T-helper 1 cell treated with Interleukin-12 subunit alpha and Interleukin-12 subunit beta and Interleukin-4 antibody, amounts not matched to agents 30 μg/mL and 1 μg/mL, for 36 hours (primary cell): Measurements from ENCODE around the gene ADAMTS13.

Experiments used
- H3K27ac Mint-ChIP-seq: one replicate; pipeline ENCODE4 v1.8.0; 2021; ENCODE audit warnings: mild to moderate bottlenecking, mixed read lengths
- H3K27me3 Mint-ChIP-seq: one replicate; pipeline ENCODE4 v1.8.0; 2021; ENCODE audit warnings: low read depth, mixed read lengths
- H3K36me3 Mint-ChIP-seq: one replicate; pipeline ENCODE4 v1.8.0; 2021; ENCODE audit warnings: low read depth, mixed read lengths
- H3K4me1 Mint-ChIP-seq: one replicate; pipeline ENCODE4 v1.8.0; 2021; ENCODE audit warnings: low read depth, mixed read lengths
- H3K4me3 Mint-ChIP-seq: one replicate; pipeline ENCODE4 v1.8.0; 2021; ENCODE audit warnings: mild to moderate bottlenecking, moderate library complexity, mixed read lengths
- H3K9me3 Mint-ChIP-seq: one replicate; pipeline ENCODE4 v1.8.0; 2021; ENCODE audit warnings: mixed read lengths

ADAMTS13 gene

DNA sequence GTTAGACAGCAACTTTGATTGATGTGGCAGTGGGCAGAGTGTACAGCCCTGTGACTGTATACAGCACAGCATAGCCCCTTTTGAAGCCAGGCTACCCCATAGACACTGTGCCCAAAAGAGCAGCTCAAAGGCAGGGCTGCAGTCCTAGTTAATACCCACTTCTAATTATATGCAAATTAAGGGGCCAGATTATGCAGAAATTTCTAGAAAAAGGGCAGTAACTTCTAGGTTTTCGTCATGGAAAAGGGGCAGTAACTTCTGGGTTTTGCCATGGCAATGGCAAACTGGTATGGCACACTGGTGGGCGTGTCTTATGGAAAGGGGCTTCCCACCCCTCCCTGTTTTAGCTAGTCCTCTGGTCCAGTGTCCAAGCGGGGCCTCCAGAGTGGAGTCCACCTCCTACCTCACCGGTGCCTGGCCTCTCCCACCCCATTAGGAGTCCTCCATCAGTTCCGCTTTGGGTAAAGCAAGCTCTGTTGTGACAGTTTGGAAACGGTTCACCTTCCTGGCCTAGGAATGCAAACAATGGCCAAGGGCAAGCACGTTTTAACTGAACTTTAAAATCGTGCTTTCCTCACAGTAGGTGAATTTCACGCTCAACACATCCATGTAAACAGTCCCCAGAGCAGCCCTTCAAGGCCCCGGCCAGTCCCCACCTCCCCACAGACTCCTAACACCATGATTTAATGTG lies 5.6 kb downstream of the ADAMTS13 start:
- no peaks in the 10 kb centered on the region for H3K9me3 Mint-ChIP-seq
- no peak overlapping the region for H3K27ac Mint-ChIP-seq
- peaks cover 22% of the 10 kb centered on the region for H3K27me3 Mint-ChIP-seq
- H3K4me1 Mint-ChIP-seq = no peaks in the 10 kb centered on the region
- H3K36me3 Mint-ChIP-seq = no peaks in the 10 kb centered on the region
- H3K4me3 Mint-ChIP-seq = peak overlapping the region; percentile 44

DNA sequence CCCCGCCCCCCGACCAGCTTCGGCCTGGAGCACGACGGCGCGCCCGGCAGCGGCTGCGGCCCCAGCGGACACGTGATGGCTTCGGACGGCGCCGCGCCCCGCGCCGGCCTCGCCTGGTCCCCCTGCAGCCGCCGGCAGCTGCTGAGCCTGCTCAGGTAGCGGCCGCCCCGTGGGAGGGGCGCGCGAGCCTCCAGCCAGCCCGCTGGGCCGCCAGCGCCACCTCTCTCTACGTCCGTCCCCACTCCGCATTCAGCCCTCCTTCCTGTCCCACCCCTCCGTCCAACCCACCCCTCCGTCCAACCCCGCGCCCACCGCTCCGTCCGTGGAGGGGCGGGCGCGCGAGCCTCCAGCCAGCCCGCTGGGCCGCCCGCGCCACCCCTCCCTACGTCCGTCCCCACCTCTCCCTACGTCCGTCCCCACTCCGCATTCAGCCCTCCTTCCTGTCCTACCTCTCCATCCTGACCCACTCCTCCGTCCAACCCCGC lies 6.5 kb downstream of the ADAMTS13 start:
- Mint-ChIP-seq H3K4me1 (no peaks in the 10 kb centered on the region), H3K27me3 (peaks cover 22% of the 10 kb centered on the region), H3K4me3 (no peak overlapping the region), H3K36me3 (no peaks in the 10 kb centered on the region), H3K9me3 (no peaks in the 10 kb centered on the region), H3K27ac (no peak overlapping the region)

DNA sequence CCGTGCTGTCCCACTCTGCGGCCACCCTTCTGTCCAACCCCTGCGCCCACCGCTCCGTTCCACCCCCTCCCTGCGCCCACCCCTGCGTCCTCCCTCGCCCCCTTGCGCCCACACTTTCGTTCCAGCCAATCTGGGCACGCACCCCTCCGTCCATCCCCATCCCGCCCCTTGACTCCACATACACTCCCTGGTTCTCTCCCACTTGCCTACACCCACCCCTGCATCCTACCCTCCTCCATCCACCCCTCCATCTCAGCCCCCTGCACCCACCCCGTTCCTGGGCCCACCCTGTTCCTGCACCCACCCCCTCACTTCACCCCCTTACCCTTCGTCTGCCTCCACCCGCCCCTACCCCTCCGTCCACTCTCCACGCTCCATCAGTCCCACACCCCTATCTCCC lies 7.0 kb downstream of the ADAMTS13 start:
- H3K27ac Mint-ChIP-seq = no peak overlapping the region
- peaks cover 22% of the 10 kb centered on the region for H3K27me3 Mint-ChIP-seq
- H3K36me3 Mint-ChIP-seq = no peaks in the 10 kb centered on the region
- H3K4me1 Mint-ChIP-seq = no peaks in the 10 kb centered on the region
- no peaks in the 10 kb centered on the region for H3K9me3 Mint-ChIP-seq
- no peak overlapping the region for H3K4me3 Mint-ChIP-seq

DNA sequence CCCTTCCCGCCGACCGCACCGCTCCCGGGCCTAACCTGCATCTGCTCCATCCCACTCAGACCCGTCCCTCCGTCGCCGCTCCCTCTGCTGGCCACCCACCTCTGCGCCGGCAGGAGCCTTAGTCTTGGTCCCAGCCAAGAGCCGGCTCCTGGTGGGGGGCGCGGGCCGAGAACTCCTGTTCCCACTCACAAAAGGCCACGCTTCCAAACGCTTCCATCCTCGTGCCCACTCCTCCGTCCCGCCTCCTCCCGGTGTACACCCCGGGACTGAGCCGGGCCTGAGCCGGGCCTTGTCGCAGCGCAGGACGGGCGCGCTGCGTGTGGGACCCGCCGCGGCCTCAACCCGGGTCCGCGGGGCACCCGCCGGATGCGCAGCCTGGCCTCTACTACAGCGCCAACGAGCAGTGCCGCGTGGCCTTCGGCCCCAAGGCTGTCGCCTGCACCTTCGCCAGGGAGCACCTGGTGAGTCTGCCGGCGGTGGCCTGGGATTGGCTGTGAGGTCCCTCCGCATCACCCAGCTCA lies 7.5 kb downstream of the ADAMTS13 start:
- no peaks in the 10 kb centered on the region for H3K9me3 Mint-ChIP-seq
- no peaks in the 10 kb centered on the region for H3K36me3 Mint-ChIP-seq
- no peak overlapping the region for H3K27ac Mint-ChIP-seq
- H3K4me3 Mint-ChIP-seq = no peak overlapping the region
- H3K27me3 Mint-ChIP-seq = peaks cover 22% of the 10 kb centered on the region
- no peaks in the 10 kb centered on the region for H3K4me1 Mint-ChIP-seq

DNA sequence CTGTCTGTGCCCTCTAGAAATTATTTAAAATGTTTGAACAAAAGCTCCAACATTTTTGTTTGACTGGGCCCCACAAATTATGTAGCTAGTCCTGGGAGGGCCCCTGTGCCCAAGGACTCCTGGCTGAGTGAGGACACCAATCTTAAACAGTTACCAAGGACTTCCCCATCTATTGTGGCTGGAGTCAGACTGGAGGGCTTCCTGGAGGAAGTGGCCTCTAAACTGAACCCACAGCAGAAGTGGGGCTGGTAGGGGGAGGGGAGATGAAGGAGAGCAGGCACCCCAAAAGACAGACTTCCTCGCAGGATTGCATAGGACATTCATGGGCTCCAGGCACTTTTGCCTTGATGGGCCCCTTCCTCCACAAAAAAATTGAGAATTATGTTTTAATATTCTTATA lies 8.1 kb downstream of the ADAMTS13 start:
- Mint-ChIP-seq H3K36me3 (no peaks in the 10 kb centered on the region), H3K9me3 (no peaks in the 10 kb centered on the region), H3K4me1 (no peaks in the 10 kb centered on the region), H3K27me3 (peaks cover 22% of the 10 kb centered on the region), H3K4me3 (no peak overlapping the region), H3K27ac (no peak overlapping the region)

DNA sequence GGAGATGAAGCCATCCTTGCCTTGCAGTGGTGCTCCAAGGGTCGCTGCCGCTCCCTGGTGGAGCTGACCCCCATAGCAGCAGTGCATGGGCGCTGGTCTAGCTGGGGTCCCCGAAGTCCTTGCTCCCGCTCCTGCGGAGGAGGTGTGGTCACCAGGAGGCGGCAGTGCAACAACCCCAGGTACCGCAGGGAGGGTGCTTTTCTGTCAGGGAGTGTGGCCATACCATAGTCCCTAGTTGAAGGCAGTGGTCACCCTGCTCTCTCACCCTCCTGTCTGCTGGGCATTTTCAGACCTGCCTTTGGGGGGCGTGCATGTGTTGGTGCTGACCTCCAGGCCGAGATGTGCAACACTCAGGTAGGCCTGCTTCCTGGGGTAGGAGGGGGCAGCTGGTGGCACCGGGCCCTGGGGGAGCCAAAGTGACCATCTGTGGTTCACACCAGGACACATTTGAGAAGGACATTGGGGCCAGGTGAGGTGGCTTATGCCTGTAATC lies 11.2 kb downstream of the ADAMTS13 start:
- no peaks in the 10 kb centered on the region for H3K9me3 Mint-ChIP-seq
- no peak overlapping the region for H3K4me3 Mint-ChIP-seq
- H3K27ac Mint-ChIP-seq = no peak overlapping the region
- peaks cover 5% of the 10 kb centered on the region for H3K27me3 Mint-ChIP-seq
- H3K36me3 Mint-ChIP-seq = no peaks in the 10 kb centered on the region
- no peaks in the 10 kb centered on the region for H3K4me1 Mint-ChIP-seq

DNA sequence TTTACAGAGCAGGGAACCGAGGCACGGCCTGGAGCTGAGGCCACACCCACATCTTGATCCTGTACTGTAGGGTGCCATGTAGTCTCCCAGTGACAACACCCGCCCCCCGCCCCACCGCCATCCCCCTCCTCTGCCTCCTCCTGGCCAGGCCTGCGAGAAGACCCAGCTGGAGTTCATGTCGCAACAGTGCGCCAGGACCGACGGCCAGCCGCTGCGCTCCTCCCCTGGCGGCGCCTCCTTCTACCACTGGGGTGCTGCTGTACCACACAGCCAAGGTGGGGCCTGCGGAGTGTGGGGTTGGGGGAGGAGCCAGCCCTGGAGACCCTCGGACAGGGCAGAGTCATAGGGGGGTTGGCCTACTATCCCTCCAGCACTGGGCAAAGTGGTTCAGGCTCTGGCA lies 14.5 kb downstream of the ADAMTS13 start:
- no peaks in the 10 kb centered on the region for H3K27me3 Mint-ChIP-seq
- no peaks in the 10 kb centered on the region for H3K4me1 Mint-ChIP-seq
- no peaks in the 10 kb centered on the region for H3K9me3 Mint-ChIP-seq
- H3K4me3 Mint-ChIP-seq = no peak overlapping the region
- no peak overlapping the region for H3K27ac Mint-ChIP-seq
- H3K36me3 Mint-ChIP-seq = no peaks in the 10 kb centered on the region

DNA sequence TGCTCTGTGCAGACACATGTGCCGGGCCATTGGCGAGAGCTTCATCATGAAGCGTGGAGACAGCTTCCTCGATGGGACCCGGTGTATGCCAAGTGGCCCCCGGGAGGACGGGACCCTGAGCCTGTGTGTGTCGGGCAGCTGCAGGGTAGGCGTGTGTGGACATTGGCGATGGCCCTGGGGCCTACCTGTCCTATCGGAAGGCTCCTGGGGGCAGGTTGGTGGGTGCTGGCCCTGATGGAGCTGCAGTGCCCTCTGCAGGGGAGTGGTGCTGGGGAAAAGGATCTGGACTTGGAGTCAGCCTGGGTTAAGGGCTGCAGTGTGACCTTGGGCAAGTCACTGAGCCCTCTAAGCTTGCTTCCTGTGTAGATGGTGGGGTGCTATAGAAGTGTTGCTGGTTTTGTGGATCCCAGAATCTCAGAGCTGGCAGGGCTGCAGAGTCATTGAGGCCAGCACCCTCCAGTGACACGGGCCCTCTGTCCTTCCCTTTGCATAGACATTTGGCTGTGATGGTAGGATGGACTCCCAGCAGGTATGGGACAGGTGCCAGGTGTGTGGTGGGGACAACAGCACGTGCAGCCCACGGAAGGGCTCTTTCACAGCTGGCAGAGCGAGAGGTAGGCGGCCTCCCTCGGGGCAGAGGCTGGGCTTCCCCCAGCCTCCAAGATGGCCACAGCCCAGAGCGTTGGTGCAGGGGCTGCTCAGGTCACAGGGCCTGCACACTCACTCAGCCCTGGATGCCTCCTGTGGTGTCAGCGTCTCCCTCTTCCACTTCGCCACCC lies 15.8 kb downstream of the ADAMTS13 start:
- H3K4me1 Mint-ChIP-seq = no peaks in the 10 kb centered on the region
- no peaks in the 10 kb centered on the region for H3K27me3 Mint-ChIP-seq
- H3K9me3 Mint-ChIP-seq = no peaks in the 10 kb centered on the region
- no peak overlapping the region for H3K4me3 Mint-ChIP-seq
- no peak overlapping the region for H3K27ac Mint-ChIP-seq
- H3K36me3 Mint-ChIP-seq = no peaks in the 10 kb centered on the region

DNA sequence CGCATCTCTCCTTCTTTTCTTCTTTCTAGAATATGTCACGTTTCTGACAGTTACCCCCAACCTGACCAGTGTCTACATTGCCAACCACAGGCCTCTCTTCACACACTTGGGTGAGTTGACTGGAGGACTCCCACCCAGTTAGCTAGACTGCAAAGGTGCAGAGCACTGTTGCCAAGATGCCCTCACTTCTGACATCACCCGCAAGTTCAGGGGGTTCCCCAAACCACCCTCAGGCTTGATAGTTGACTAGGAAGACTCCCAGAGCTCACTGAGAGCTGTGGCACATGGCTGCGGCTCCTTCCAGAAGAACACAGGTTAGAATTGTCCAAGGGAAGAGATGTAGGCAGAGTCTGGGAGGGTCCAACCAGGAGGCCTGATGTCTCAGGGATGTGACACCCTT lies 17.2 kb downstream of the ADAMTS13 start:
- Mint-ChIP-seq H3K27me3 (no peaks in the 10 kb centered on the region), H3K36me3 (no peaks in the 10 kb centered on the region), H3K4me1 (no peaks in the 10 kb centered on the region), H3K27ac (no peak overlapping the region), H3K4me3 (no peak overlapping the region), H3K9me3 (no peaks in the 10 kb centered on the region)

DNA sequence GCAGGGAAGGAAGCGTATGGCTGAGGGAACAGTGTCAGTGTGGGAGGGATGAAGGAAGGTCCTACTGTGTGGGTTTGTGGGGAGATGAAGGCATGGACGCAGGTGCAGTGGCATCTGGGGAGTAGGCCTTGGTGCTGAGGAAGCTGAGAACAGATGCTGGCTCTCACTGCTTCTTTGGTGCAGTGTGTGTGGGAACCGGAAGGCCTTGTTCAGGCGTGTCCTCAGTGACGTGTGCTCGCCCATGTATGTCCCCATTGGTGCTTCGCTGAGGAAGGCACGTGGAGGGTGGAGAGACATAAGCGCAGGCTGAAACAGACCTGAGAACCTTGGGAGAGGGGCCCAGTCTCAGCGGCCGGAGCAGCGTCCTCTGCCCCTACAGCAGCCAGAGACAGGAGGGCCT lies 18.7 kb downstream of the ADAMTS13 start:
- no peaks in the 10 kb centered on the region for H3K4me1 Mint-ChIP-seq
- H3K4me3 Mint-ChIP-seq = no peak overlapping the region
- H3K27me3 Mint-ChIP-seq = no peaks in the 10 kb centered on the region
- no peaks in the 10 kb centered on the region for H3K36me3 Mint-ChIP-seq
- no peaks in the 10 kb centered on the region for H3K9me3 Mint-ChIP-seq
- no peak overlapping the region for H3K27ac Mint-ChIP-seq

DNA sequence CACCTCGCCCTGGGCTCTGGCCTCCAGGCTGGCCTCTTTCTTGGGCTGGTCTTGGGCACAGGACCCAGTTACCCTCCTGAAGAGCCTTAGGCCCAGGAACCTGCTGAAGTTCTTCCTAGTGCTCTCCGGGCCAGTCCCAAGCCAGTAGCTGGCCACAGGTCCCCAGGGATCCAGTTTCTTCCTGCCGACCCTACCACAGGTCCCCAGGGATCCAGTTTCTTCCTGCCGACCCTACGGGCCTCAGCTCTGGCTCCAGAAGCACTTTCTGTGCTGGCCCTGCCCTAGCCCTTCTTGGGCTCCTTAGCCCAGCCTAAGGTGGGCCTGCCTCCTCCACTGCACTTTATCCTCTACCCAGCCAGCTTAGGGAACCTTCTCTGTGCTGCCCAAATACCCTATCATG lies 19.4 kb downstream of the ADAMTS13 start:
- Mint-ChIP-seq H3K4me3 (no peak overlapping the region), H3K36me3 (no peaks in the 10 kb centered on the region), H3K27ac (no peak overlapping the region), H3K27me3 (no peaks in the 10 kb centered on the region), H3K9me3 (no peaks in the 10 kb centered on the region), H3K4me1 (no peaks in the 10 kb centered on the region)

DNA sequence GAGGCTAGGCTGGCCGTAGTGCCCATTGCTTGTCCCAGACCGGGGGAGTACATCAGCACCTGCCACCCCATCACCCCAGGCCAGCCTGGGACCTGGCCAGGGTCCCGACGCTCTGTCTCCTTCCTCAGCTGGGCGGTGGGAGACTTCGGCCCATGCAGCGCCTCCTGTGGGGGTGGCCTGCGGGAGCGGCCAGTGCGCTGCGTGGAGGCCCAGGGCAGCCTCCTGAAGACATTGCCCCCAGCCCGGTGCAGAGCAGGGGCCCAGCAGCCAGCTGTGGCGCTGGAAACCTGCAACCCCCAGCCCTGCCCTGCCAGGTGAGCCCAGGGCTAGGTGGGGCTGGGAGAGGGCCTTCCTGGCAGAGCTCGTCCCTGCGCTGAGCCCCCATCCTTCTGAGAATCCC lies 21.1 kb downstream of the ADAMTS13 start:
- Mint-ChIP-seq H3K36me3 (no peaks in the 10 kb centered on the region), H3K27ac (no peak overlapping the region), H3K27me3 (no peaks in the 10 kb centered on the region), H3K4me3 (no peak overlapping the region), H3K4me1 (no peaks in the 10 kb centered on the region), H3K9me3 (no peaks in the 10 kb centered on the region)

DNA sequence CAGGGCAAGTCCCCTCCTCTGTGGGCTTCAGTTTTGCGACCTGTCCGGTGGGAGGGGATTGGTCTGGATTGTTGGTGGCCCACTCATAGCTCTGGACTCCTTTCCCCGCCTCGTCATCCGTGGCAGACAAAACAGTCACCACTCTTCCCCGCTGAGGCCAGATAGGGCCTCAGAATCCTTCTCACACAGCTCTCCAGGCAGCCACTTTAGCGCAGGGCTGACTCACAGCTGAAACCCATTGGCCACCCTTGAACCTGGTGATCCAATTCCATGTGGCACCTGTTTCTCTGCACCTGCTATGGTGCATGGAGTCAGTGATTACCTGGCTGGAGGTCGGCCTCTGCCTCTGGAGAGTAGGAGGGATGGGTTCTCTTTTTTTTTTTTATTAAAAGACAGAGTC lies 21.8 kb downstream of the ADAMTS13 start:
- Mint-ChIP-seq H3K4me3 (no peak overlapping the region), H3K27me3 (no peaks in the 10 kb centered on the region), H3K9me3 (no peaks in the 10 kb centered on the region), H3K4me1 (no peaks in the 10 kb centered on the region), H3K27ac (no peak overlapping the region), H3K36me3 (no peaks in the 10 kb centered on the region)

DNA sequence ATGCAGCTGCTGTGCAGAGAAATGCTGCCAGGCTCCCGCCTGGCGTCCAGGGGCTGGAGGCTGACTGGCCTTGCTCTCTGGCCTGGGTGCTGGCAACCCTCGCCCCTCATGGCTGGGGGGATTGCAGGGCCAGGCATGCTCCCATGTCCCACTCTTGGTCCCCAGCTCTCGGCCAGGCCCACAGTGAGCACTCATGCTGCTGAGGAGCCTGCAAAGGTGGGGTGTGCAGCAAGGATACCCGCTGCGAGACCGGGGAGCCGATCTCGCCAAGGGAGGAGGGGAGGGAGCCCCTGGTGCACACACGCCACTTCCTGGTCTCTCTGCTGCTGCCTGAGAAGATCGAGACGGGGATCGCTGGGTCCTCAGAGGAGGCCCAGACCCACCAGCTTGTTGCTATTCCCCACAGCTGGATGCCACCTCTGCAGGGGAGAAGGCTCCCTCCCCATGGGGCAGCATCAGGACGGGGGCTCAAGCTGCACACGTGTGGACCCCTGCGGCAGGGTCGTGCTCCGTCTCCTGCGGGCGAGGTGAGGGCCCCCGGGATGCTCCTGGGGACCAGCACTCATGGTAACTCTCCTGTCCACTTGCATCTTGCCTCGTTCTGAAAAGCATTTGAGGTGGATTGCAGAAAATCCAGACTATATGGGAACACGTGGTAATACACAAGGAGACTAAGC lies 23.3 kb downstream of the ADAMTS13 start:
- Mint-ChIP-seq H3K36me3 (no peaks in the 10 kb centered on the region), H3K4me3 (no peak overlapping the region), H3K27me3 (no peaks in the 10 kb centered on the region), H3K9me3 (no peaks in the 10 kb centered on the region), H3K27ac (no peak overlapping the region), H3K4me1 (no peaks in the 10 kb centered on the region)
